OCI-LY1 (cell line): ENCODE data around the gene MCM8.

Experiments
- H2AFZ ChIP-seq: fragments of 200-600 bp; sonication (generic), shearing (Covaris generic); 2 replicates; pipeline ENCODE4 v1.6.0; 2014; ENCODE audit warnings: antibody characterized with exemption, mild to moderate bottlenecking, low read length
- H3F3A ChIP-seq: fragments of 200-600 bp; sonication (generic), shearing (Covaris generic); 2 replicates; pipeline ENCODE4 v1.6.0; 2014; ENCODE audit warnings: mild to moderate bottlenecking, antibody characterized with exemption, low read length, moderate library complexity; ENCODE audit not compliant: insufficient read depth
- H3K27ac ChIP-seq: fragments of 200-600 bp; sonication (generic); 2 replicates; pipeline ENCODE4 v1.5.1; 2014; ENCODE audit warnings: low read length, mixed run types, mild to moderate bottlenecking, low read depth; ENCODE audit not compliant: poor library complexity, severe bottlenecking
- H3K27me3 ChIP-seq: fragments of 200-600 bp; sonication (generic); 2 replicates; pipeline ENCODE4 v1.6.0; 2014; ENCODE audit warnings: antibody characterized with exemption, mild to moderate bottlenecking, low read length, moderate library complexity; ENCODE audit not compliant: insufficient read depth
- H3K36me3 ChIP-seq: fragments of 200-600 bp; sonication (generic); 2 replicates; pipeline ENCODE4 v1.6.1; 2014; ENCODE audit warnings: mild to moderate bottlenecking, antibody characterized with exemption, low read length, moderate library complexity, mixed read lengths; ENCODE audit not compliant: insufficient read depth
- H3K4me1 ChIP-seq: fragments of 200-600 bp; sonication (generic); 2 replicates; pipeline ENCODE4 v1.5.1; 2014; ENCODE audit warnings: mild to moderate bottlenecking, low read length, moderate library complexity; ENCODE audit not compliant: insufficient read depth, severe bottlenecking
- H3K4me2 ChIP-seq: fragments of 200-600 bp; sonication (generic), shearing (Covaris generic); 2 replicates; pipeline ENCODE4 v1.6.1; 2014; ENCODE audit warnings: low read length
- H3K4me3 ChIP-seq: fragments of 200-600 bp; sonication (generic); 2 replicates; pipeline ENCODE4 v1.5.1; 2014; ENCODE audit warnings: low read length, low read depth, mild to moderate bottlenecking, mixed read lengths; ENCODE audit not compliant: poor library complexity, severe bottlenecking
- H3K79me2 ChIP-seq: fragments of 200-600 bp; shearing (Covaris generic); 2 replicates; pipeline ENCODE4 v1.6.1; 2016; ENCODE audit warnings: mixed run types, low read length, mixed read lengths; ENCODE audit not compliant: insufficient read depth
- H3K9ac ChIP-seq: fragments of 200-600 bp; sonication (generic), shearing (Covaris generic); 2 replicates; pipeline ENCODE4 v1.6.1; 2014; ENCODE audit warnings: mild to moderate bottlenecking, low read length, mixed read lengths
- H3K9me2 ChIP-seq: fragments of 200-600 bp; sonication (generic), shearing (Covaris generic); 2 replicates; pipeline ENCODE4 v1.6.1; 2014; ENCODE audit warnings: low read depth, mild to moderate bottlenecking, low read length, mixed read lengths
- H3K9me3 ChIP-seq: fragments of 200-600 bp; shearing (Covaris generic); 2 replicates; pipeline ENCODE4 v1.6.1; 2014; ENCODE audit warnings: low read length, mixed read lengths
- H4K20me1 ChIP-seq: fragments of 200-600 bp; sonication (generic), shearing (Covaris generic); 2 replicates; pipeline ENCODE4 v1.6.0; 2016; ENCODE audit warnings: mild to moderate bottlenecking, low read length; ENCODE audit not compliant: insufficient read depth
- EZH2 ChIP-seq: fragments of 200-600 bp; sonication (generic), shearing (Covaris generic); IDR thresholded peaks from 2 replicates; pipeline ENCODE4 v1.8.0; 2017; ENCODE audit warnings: borderline replicate concordance, mixed run types, mild to moderate bottlenecking, antibody characterized with exemption, low read length, moderate library complexity, mixed read lengths
- TF ChIP-seq, protein P1 (sequence below): fragments of 200-600 bp; sonication (generic), shearing (Covaris generic); IDR thresholded peaks from 2 replicates; pipeline ENCODE4 v1.5.1; 2017; ENCODE audit warnings: mild to moderate bottlenecking, antibody characterized with exemption, low read length, moderate library complexity, mixed read lengths

The MCM8 gene

DNA sequence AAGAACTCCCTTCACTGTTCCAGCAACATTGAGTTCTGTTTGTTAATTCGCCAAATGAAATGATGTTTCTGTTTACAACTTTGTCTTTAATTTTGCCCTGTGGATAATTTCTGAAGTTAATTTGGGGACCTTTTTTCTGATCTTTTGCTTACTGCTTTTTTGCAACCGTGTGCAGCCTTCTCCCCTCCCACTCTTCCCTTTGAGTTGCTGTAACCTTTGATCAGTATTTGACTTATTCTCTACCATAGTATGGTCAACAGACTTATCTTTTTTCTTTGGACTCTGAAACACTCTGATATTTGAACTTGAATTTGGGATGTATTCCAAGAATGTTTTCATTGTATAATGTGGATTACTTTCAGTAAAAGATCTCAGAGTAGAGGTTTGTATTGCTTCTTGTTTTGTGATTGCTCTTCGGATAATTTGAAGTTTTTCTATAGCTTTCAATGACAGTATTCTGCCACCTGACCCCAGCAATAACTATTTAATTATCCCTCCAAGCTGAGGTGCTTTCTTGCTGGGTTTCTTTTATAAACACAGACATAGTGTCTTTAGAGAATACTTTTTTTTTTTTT, 57.2 kb downstream of the MCM8 start:
- Histone ChIP-seq H4K20me1 (no peaks in the 10 kb centered on the region), H3K36me3 (peaks cover 27% of the 10 kb centered on the region), H3K9me2 (no peaks in the 10 kb centered on the region), H3K79me2 (peaks cover 32% of the 10 kb centered on the region), H3K4me2 (peak overlapping the region; percentile 99), H3K4me3 (peak overlapping the region; percentile 97), H3K27me3 (no peaks in the 10 kb centered on the region), H3K9me3 (no peaks in the 10 kb centered on the region), H3K4me1 (peaks cover 37% of the 10 kb centered on the region), H3K27ac (no peak overlapping the region), H3F3A (peaks cover 10% of the 10 kb centered on the region; the same call in 1 of the 2 replicates), H2AFZ (no peak overlapping the region), H3K9ac (peak overlapping the region; percentile 94)
- TF ChIP-seq EZH2: no peak
- TF ChIP-seq, protein P1, sequence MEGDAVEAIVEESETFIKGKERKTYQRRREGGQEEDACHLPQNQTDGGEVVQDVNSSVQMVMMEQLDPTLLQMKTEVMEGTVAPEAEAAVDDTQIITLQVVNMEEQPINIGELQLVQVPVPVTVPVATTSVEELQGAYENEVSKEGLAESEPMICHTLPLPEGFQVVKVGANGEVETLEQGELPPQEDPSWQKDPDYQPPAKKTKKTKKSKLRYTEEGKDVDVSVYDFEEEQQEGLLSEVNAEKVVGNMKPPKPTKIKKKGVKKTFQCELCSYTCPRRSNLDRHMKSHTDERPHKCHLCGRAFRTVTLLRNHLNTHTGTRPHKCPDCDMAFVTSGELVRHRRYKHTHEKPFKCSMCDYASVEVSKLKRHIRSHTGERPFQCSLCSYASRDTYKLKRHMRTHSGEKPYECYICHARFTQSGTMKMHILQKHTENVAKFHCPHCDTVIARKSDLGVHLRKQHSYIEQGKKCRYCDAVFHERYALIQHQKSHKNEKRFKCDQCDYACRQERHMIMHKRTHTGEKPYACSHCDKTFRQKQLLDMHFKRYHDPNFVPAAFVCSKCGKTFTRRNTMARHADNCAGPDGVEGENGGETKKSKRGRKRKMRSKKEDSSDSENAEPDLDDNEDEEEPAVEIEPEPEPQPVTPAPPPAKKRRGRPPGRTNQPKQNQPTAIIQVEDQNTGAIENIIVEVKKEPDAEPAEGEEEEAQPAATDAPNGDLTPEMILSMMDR: no peak

DNA sequence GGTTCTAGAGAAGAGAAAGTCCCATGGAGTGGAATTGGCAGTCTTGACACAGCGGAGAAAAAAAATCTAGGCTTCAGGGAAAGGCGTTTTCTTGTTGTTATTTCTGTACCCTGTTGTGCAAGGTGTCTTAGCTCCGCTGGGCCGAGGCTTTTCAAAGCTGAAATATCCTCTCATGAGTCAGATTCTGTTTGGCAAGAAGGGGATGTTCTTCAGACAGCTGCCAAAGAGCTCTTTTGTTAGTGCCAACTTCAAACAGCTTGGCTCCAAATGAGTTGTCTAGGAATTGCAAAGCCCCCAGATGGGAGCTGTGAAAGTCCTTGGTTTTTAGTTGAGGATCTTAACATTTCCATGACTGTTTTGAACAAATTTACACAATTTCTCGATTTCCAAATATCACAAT, 57.8 kb downstream of the MCM8 start:
- Histone ChIP-seq H3K27me3 (no peaks in the 10 kb centered on the region), H2AFZ (no peak overlapping the region), H3K9ac (peak overlapping the region; percentile 94; the same call in 1 of the 2 replicates), H3F3A (peaks cover 10% of the 10 kb centered on the region; the same call in 1 of the 2 replicates), H3K4me1 (peaks cover 37% of the 10 kb centered on the region), H4K20me1 (no peaks in the 10 kb centered on the region), H3K9me3 (no peaks in the 10 kb centered on the region), H3K36me3 (peaks cover 30% of the 10 kb centered on the region), H3K4me2 (peak overlapping the region; percentile 99), H3K4me3 (peak overlapping the region; percentile 97), H3K79me2 (peaks cover 32% of the 10 kb centered on the region), H3K9me2 (no peaks in the 10 kb centered on the region), H3K27ac (no peak overlapping the region)
- TF ChIP-seq EZH2: no peak
- TF ChIP-seq, protein P1: no peak

DNA sequence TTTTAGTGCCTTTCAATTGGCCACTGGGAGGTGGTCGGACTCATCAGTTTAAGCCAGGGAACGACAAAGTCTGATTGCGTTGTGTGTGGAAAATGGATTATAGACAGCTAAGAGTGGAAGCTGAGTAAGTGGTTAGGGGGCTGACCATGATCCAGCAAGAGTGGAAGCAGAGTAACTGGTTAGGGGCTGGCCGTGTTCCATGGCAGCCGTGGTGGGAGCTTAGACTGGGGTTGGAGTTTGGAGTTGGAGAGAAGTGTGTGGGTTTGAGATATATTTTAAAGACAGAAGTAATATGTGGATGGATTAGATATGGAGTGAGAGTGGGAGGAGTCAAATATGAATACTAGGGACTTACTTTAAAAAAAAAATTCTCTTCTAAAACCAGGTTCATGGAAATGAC, 61.7 kb downstream of the MCM8 start:
- no peak overlapping the region for H2AFZ ChIP-seq
- no peak overlapping the region for H3K4me3 ChIP-seq
- H3K27ac ChIP-seq: no peak overlapping the region
- no peaks in the 10 kb centered on the region for H3K9me2 ChIP-seq
- peaks cover 21% of the 10 kb centered on the region for H3K79me2 ChIP-seq
- peaks cover 55% of the 10 kb centered on the region for H3K36me3 ChIP-seq
- H4K20me1 ChIP-seq: no peaks in the 10 kb centered on the region
- H3K27me3 ChIP-seq: no peaks in the 10 kb centered on the region
- H3K4me2 ChIP-seq: no peak overlapping the region
- peaks cover 15% of the 10 kb centered on the region for H3K4me1 ChIP-seq
- no peak for TF ChIP-seq EZH2
- TF ChIP-seq, protein P1: no peak
- H3K9ac ChIP-seq: no peak overlapping the region
- no peaks in the 10 kb centered on the region for H3K9me3 ChIP-seq
- no peaks in the 10 kb centered on the region for H3F3A ChIP-seq
